AG04450 (cell line): ENCODE results near the gene PPP1R37. TPM values are rescaled to one million over a fixed set of nuclear protein-coding genes. Genes with fewer than 3 reads are reported as not detected.
A peak's percentile ranks its signal among the peaks of the same experiment; 100 is the strongest.

Experiments used
- CTCF ChIA-PET: fragments of 300-600, 350-600 bp; formaldehyde crosslinking; extraction: SDS; loops from one replicate; lab custom pipeline; 2022; ENCODE audit warnings: antibody characterized with exemption, inconsistent platforms; lab: Charles Lee
- POLR2A ChIA-PET: fragments of 350-600 bp; formaldehyde crosslinking; extraction: SDS; loops from one replicate; lab custom pipeline; 2021; ENCODE audit warnings: antibody characterized with exemption, inconsistent platforms; lab: Yijun Ruan, JAX
- DNase-seq: peaks from one replicate; pipeline ENCODE4 v3.0.0-alpha.2; 2011; ENCODE audit warnings: low read depth, low spot score
- H3K27ac ChIP-seq: one replicate; pipeline ENCODE4 v1.5.1; 2012; ENCODE audit warnings: low read depth, low read length, control low read depth
- H3K27me3 ChIP-seq: one replicate; pipeline ENCODE4 v1.6.0; 2012; ENCODE audit warnings: low read length; ENCODE audit not compliant: control insufficient read depth, insufficient read depth
- H3K4me3 ChIP-seq: 2 replicates; pipeline ENCODE4 v1.5.1; 2011; ENCODE audit warnings: mild to moderate bottlenecking, low read depth, low read length, control low read depth
- H3K9me3 ChIP-seq: 2 replicates; pipeline ENCODE4 v1.5.1; 2012; ENCODE audit warnings: low read length; ENCODE audit not compliant: control insufficient read depth, insufficient read depth
- CTCF ChIP-seq: IDR thresholded peaks from 2 replicates; pipeline ENCODE4 v1.5.1; 2011; ENCODE audit warnings: low read depth, low read length, control low read depth, inconsistent platforms
- polyA plus RNA-seq: library from polyadenylated mRNA; depleted of rRNA; stranded (reverse); fragments of >200 nt; gene quantifications from 2 replicates; pipeline ENCODE4 v1.2.3, GENCODE V29; 2011

The PPP1R37 gene
- polyA plus RNA-seq, 1 experiment = 8.6 TPM

- CTCF ChIA-PET = interaction anchor here (0.5 to 1.3 kb wide), 3 partner anchors 27 to 177 kb away, joined by 3 to 7 read pairs (median 3); no protein-coding TSS in a partner anchor
- peak; percentile 70 for TF ChIP-seq CTCF
- DNase-seq = no peak
- H3K27me3 ChIP-seq = peaks cover 6% of the 10 kb centered on the region
- no peak overlapping the region for H3K27ac ChIP-seq
- H3K4me3 ChIP-seq = no peak overlapping the region
- POLR2A ChIA-PET = no interaction called here
- no peaks in the 10 kb centered on the region; the same call in 1 of the 2 replicates for H3K9me3 ChIP-seq
Measured at GRCh38 chr19:45161738-45162607, 69.0 kb downstream of the PPP1R37 start.

GRCh38 chr19:45162608-45163143 is 69.7 kb downstream of the PPP1R37 start:
- ChIA-PET CTCF (interaction anchor here (0.5 to 1.3 kb wide), 3 partner anchors 28 to 176 kb away, joined by 3 to 7 read pairs (median 3); no protein-coding TSS in a partner anchor), POLR2A (no interaction called here)
- DNase-seq = no peak
- no peak for TF ChIP-seq CTCF
- Histone ChIP-seq H3K9me3 (no peaks in the 10 kb centered on the region; the same call in 1 of the 2 replicates), H3K4me3 (no peak overlapping the region), H3K27ac (no peak overlapping the region), H3K27me3 (peaks cover 6% of the 10 kb centered on the region)

- Histone ChIP-seq H3K4me3 (no peak overlapping the region), H3K9me3 (no peaks in the 10 kb centered on the region; the same call in 1 of the 2 replicates), H3K27me3 (peaks cover 6% of the 10 kb centered on the region), H3K27ac (no peak overlapping the region)
- DNase-seq = no peak
- POLR2A ChIA-PET = no interaction called here
- TF ChIP-seq CTCF = no peak
- CTCF ChIA-PET = no interaction called here
Measured at GRCh38 chr19:45163156-45163555, 70.2 kb downstream of the PPP1R37 start.

GRCh38 chr19:45163751-45164460 is 70.9 kb downstream of the PPP1R37 start:
- TF ChIP-seq CTCF = no peak
- Histone ChIP-seq H3K4me3 (no peak overlapping the region), H3K27ac (no peak overlapping the region), H3K9me3 (no peaks in the 10 kb centered on the region; the same call in 1 of the 2 replicates), H3K27me3 (peaks cover 6% of the 10 kb centered on the region)
- ChIA-PET POLR2A (interaction anchor here (0.6 to 1.9 kb wide), 2 partner anchors 14 to 567 kb away, joined by 4 to 10 read pairs; partner anchors contain the start of genes BLOC1S3, FBXO46 and TRAPPC6A), CTCF (interaction anchor here (1.1 kb wide), 1 partner anchor 174 kb away, joined by 4 read pairs; no protein-coding TSS in a partner anchor)
- no peak for DNase-seq
